Measurements from ENCODE around the gene SMIM12. TPM values are rescaled to one million over a fixed set of nuclear protein-coding genes. Genes with fewer than 3 reads are reported as not detected.

SMIM12 gene
- total RNA-seq: 23.3 and 29.7 TPM in 2 replicates

GRCh38 chr1:34859446-34860200 lies at the start of gene SMIM12:
TSS of gene SMIM12 (minus strand) at chr1:34859749. CDS start at chr1:34855977, 3,772 bp downstream.

Other genes starting within 250 kb of the SMIM12 start
- not detected in 2 replicates for gene GJB5, start 104.7 kb downstream of the SMIM12 start, total RNA-seq
- gene GJB4, start 100.0 kb downstream of the SMIM12 start, total RNA-seq: not detected in 2 replicates
- 0.07 TPM in 1 of 2 replicates, not detected in the other for gene GJB3, start 78.5 kb downstream of the SMIM12 start, total RNA-seq
- gene GJA4, start 66.8 kb downstream of the SMIM12 start, total RNA-seq: 0.50 and 0.52 TPM in 2 replicates
- 0.07 TPM in 1 of 2 replicates, not detected in the other for gene DLGAP3, start 69.9 kb upstream of the SMIM12 start, total RNA-seq
- 35.1 and 35.3 TPM in 2 replicates for gene TMEM35B, start 125.6 kb upstream of the SMIM12 start, total RNA-seq
- 18.7 and 20.1 TPM in 2 replicates for gene ZMYM6, start 172.2 kb upstream of the SMIM12 start, total RNA-seq
- gene ZMYM1, start 219.6 kb upstream of the SMIM12 start, total RNA-seq: 18.9 and 23.5 TPM in 2 replicates